Measurements from ENCODE around the gene ZNF142. TPM values are rescaled to one million over a fixed set of nuclear protein-coding genes. Genes with fewer than 3 reads are reported as not detected.
A peak's percentile ranks its signal among the peaks of the same experiment; 100 is the strongest.

The ZNF142 gene
- total and polyA plus RNA-seq, 2 of the 8 experiments (the other 6 are each of a cell fraction or from before 2014, with no cell fraction given): 9.4 to 32.5 TPM

- Histone ChIP-seq H2AFZ (ENCODE audit: low read length) (0 out of 2 replicates have a peak overlapping the region, but pooled peaks have one; percentile 26), H2BK12ac (ENCODE audit: low read depth, low read length) (no peak overlapping the region), H3K79me1 (ENCODE audit: low read depth, low read length) (no peaks in the 10 kb centered on the region), H2BK20ac (ENCODE audit: low read length) (no peak overlapping the region), H4K91ac (replicated peaks; ENCODE audit: insufficient read length, low read length) (no peak overlapping the region), H3K9ac (replicated peaks in 1 of 4; ENCODE audit: extremely low read depth in 1 of 4, low read depth in 3 of 4, low read length in 3 of 4) (no peak overlapping the region), H3K4me3 (ENCODE audit: extremely low read depth in 1 of 4, insufficient read depth in 2 of 4, low read depth in 3 of 4, low read length in 4 of 4) (no peak overlapping the region), H2BK120ac (replicated peaks; ENCODE audit: low read depth, low read length) (no peak overlapping the region), H3K4me2 (ENCODE audit: insufficient read depth in 1 of 2, low read depth in 2 of 2, low read length in 2 of 2) (no peak overlapping the region), H3K36me3 (ENCODE audit: control insufficient read depth in 2 of 4, insufficient read depth in 4 of 4, low read length in 3 of 4) (no peaks in the 10 kb centered on the region), H4K8ac (ENCODE audit: extremely low read depth, insufficient read depth, low read length) (no peak overlapping the region), H3K9me3 (ENCODE audit: insufficient read depth in 2 of 2, low read depth in 1 of 2, low read length in 1 of 2) (no peaks in the 10 kb centered on the region), H3K18ac (ENCODE audit: extremely low read depth, low read length) (no peak overlapping the region), H4K5ac (ENCODE audit: insufficient read length, low read depth, low read length) (no peak overlapping the region), H3K14ac (ENCODE audit: insufficient read length) (no peak overlapping the region), H3K23me2 (ENCODE audit: low read depth, low read length) (no peaks in the 10 kb centered on the region), H3K79me2 (ENCODE audit: control insufficient read depth in 1 of 2, insufficient read depth in 2 of 2, low read length in 2 of 2) (no peaks in the 10 kb centered on the region), H2BK15ac (ENCODE audit: low read length) (no peak overlapping the region), H3K27ac (ENCODE audit: low read depth, low read length) (no peak overlapping the region), H3K23ac (ENCODE audit: insufficient read length) (no peak overlapping the region), H3K27me3 (replicated peaks in 1 of 4; ENCODE audit: control insufficient read depth in 3 of 4, extremely low read depth in 1 of 4, insufficient read depth in 3 of 4, low read length in 3 of 4) (no peaks in the 10 kb centered on the region), H4K20me1 (replicated peaks in 1 of 2; ENCODE audit: control insufficient read depth in 1 of 2, insufficient read depth in 2 of 2, low read length in 2 of 2) (no peaks in the 10 kb centered on the region), H3K56ac (replicated peaks; ENCODE audit: insufficient read length, low read depth, low read length) (no peak overlapping the region), H3K4me1 (replicated peaks in 1 of 4; ENCODE audit: control insufficient read depth in 3 of 4, insufficient read depth in 4 of 4, low read length in 3 of 4) (no peaks in the 10 kb centered on the region), H2AK5ac (ENCODE audit: low read depth, low read length) (no peak overlapping the region), H3K4ac (replicated peaks; ENCODE audit: insufficient read length, low read depth, low read length) (no peak overlapping the region), H2BK5ac (ENCODE audit: low read depth, low read length) (no peak overlapping the region)
- WGBS, 2 experiments (ENCODE audit: extremely low coverage in 1 of 2, insufficient coverage in 1 of 2, insufficient read length in 1 of 2, insufficient replicate concordance in 2 of 2, low coverage in 1 of 2, low lambda C conversion rate in 2 of 2, missing lambda C conversion rate in 1 of 2): 93% methylated on average over 6 of the region's 6 CpGs; no CpG with 5 or more reads in 1 of the 2 experiments
- DNase-seq (ENCODE audit: low read depth in 1 of 2, low spot score in 2 of 2) (no peak), FAIRE-seq (no peak)
- CTCF ChIA-PET (ENCODE audit: partially characterized antibody): interaction anchor here (0.5 to 2.9 kb wide), 5 partner anchors 8 to 1656 kb away, joined by 3 to 13 read pairs (median 3); partner anchors contain the start of gene PLCD4
- POLR2A ChIA-PET (ENCODE audit: partially characterized antibody): interaction anchor here (0.8 to 1.2 kb wide), 3 partner anchors 9 to 17 kb away, joined by 3 to 4 read pairs (median 3); no protein-coding TSS in a partner anchor
- TF ChIP-seq NRF1 (IDR thresholded peaks at IDR 0.05; ENCODE audit: low read depth, low read length) (no peak), SP2 (IDR thresholded peaks at IDR 0.05; ENCODE audit: low read length) (no peak), HDAC2 (IDR thresholded peaks at IDR 0.05; ENCODE audit: borderline replicate concordance in 1 of 2, low read depth in 2 of 2, low read length in 2 of 2) (no peak), SAP30 (IDR thresholded peaks at IDR 0.05; ENCODE audit: insufficient read depth, insufficient replicate concordance, low read length) (no peak), GABPA (IDR thresholded peaks at IDR 0.05; ENCODE audit: borderline replicate concordance, insufficient read depth, low read length) (no peak), KDM4A (IDR thresholded peaks at IDR 0.05; ENCODE audit: low read depth, low read length, severe bottlenecking) (no peak), EP300 (IDR thresholded peaks at IDR 0.05; ENCODE audit: borderline replicate concordance in 1 of 2, low read depth in 2 of 2, low read length in 2 of 2) (no peak), GTF2F1 (IDR thresholded peaks at IDR 0.05; ENCODE audit: borderline replicate concordance, low read depth, low read length) (no peak), BACH1 (IDR thresholded peaks at IDR 0.05; ENCODE audit: low read length) (no peak), USF2 (IDR thresholded peaks at IDR 0.05; ENCODE audit: low read length) (no peak), RXRA (IDR thresholded peaks at IDR 0.05; ENCODE audit: insufficient read depth, low read depth, low read length) (no peak), MAX (IDR thresholded peaks at IDR 0.05) (no peak)
Measured at GRCh38 chr2:218615868-218616315, 43.5 kb downstream of the ZNF142 start.

Data from H1 (cell line).